ENCODE data around the gene CACNA1G. TPM values are rescaled to one million over a fixed set of nuclear protein-coding genes. Genes with fewer than 3 reads are reported as not detected.

Gene CACNA1G
- total and polyA plus RNA-seq, 2 donors = 0.15 to 6.6 TPM

- no peaks in the 10 kb centered on the region for H3K36me3 ChIP-seq (ENCODE audit: insufficient read depth)
- WGBS = 55% methylated on average over 8 of the region's 8 CpGs
- H3K27ac ChIP-seq (ENCODE audit: low read depth) = no peak overlapping the region
- H3K4me3 ChIP-seq (ENCODE audit: low read depth, low read length) = no peak overlapping the region
- H3K4me1 ChIP-seq (ENCODE audit: insufficient read depth) = no peaks in the 10 kb centered on the region
- DNase-seq (ENCODE audit: extremely low spot score) = no peak
Measured at GRCh38 chr17:50668025-50668837, 107.7 kb downstream of the CACNA1G start.

- WGBS = 83% methylated on average over 9 of the region's 9 CpGs
- H3K27ac ChIP-seq (ENCODE audit: low read depth) = no peak overlapping the region
- no peak for DNase-seq (ENCODE audit: extremely low spot score)
Measured at GRCh38 chr17:50668838-50669581, 108.5 kb downstream of the CACNA1G start.

GRCh38 chr17:50672071-50672470 is 111.6 kb downstream of the CACNA1G start:
- no peak for DNase-seq (ENCODE audit: extremely low spot score)
- no peaks in the 10 kb centered on the region for H3K4me1 ChIP-seq (ENCODE audit: insufficient read depth)
- no peak overlapping the region for H3K4me3 ChIP-seq (ENCODE audit: low read depth, low read length)
- H3K27ac ChIP-seq (ENCODE audit: low read depth) = no peak overlapping the region
- no peaks in the 10 kb centered on the region for H3K36me3 ChIP-seq (ENCODE audit: insufficient read depth)
- WGBS = 98% methylated on average over 5 of the region's 5 CpGs

More at GRCh38 chr17:50668838-50669581, 108.5 kb downstream of the CACNA1G start:
- H3K4me3 ChIP-seq (ENCODE audit: low read depth, low read length) = no peak overlapping the region
- H3K36me3 ChIP-seq (ENCODE audit: insufficient read depth) = no peaks in the 10 kb centered on the region
- H3K4me1 ChIP-seq (ENCODE audit: insufficient read depth) = no peaks in the 10 kb centered on the region

DNA sequence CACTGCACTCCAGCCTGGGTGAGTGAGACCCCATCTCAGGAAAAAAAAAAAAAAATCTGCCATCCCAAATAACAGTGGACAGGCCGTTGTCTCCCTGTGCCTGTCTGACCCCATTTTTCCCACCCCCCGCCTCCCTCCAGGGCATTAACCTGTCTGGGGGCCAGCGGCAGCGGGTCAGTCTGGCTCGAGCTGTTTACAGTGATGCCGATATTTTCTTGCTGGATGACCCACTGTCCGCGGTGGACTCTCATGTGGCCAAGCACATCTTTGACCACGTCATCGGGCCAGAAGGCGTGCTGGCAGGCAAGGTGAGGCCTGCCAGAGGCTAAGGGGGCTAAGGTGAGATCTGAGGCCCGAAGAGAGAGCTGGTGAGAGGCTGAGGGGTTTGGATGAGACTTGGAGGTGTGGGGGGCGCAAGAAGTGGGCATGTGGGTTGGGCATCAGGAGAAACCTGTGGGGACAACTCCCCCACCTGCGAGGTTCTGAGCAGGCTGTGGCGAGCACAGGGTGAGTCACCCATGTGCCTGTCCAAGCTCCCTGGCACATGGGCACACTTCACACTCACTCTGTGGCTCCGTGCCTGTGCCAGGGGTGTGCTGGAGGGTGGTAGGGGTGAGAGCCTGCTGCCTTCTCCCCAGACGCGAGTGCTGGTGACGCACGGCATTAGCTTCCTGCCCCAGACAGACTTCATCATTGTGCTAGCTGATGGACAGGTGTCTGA is 112.5 kb downstream of the CACNA1G start:
- H3K4me1 ChIP-seq (ENCODE audit: insufficient read depth) = no peaks in the 10 kb centered on the region
- no peak for DNase-seq (ENCODE audit: extremely low spot score)
- 90% methylated on average over 20 of the region's 20 CpGs for WGBS
- H3K36me3 ChIP-seq (ENCODE audit: insufficient read depth) = no peaks in the 10 kb centered on the region
- no peak overlapping the region for H3K4me3 ChIP-seq (ENCODE audit: low read depth, low read length)
- no peak overlapping the region for H3K27ac ChIP-seq (ENCODE audit: low read depth)

GRCh38 chr17:50675190-50675589 is 114.7 kb downstream of the CACNA1G start:
- Histone ChIP-seq H3K27ac (ENCODE audit: low read depth) (no peak overlapping the region), H3K4me3 (ENCODE audit: low read depth, low read length) (no peak overlapping the region), H3K36me3 (ENCODE audit: insufficient read depth) (no peaks in the 10 kb centered on the region), H3K4me1 (ENCODE audit: insufficient read depth) (no peaks in the 10 kb centered on the region)
- 74% methylated on average over 3 of the region's 3 CpGs for WGBS
- no peak for DNase-seq (ENCODE audit: extremely low spot score)

DNA sequence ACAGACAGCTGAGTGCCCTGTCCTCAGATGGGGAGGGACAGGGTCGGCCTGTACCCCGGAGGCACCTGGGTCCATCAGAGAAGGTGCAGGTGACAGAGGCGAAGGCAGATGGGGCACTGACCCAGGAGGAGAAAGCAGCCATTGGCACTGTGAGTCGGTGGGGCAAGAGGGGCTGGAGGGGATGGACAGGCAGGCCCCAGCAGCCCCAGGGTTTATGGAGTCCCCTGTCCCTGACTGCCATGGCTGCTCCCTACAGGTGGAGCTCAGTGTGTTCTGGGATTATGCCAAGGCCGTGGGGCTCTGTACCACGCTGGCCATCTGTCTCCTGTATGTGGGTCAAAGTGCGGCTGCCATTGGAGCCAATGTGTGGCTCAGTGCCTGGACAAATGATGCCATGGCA is 115.1 kb downstream of the CACNA1G start:
- 91% methylated on average over 7 of the region's 7 CpGs for WGBS
- H3K4me1 ChIP-seq (ENCODE audit: insufficient read depth) = no peaks in the 10 kb centered on the region
- no peaks in the 10 kb centered on the region for H3K36me3 ChIP-seq (ENCODE audit: insufficient read depth)
- no peak overlapping the region for H3K27ac ChIP-seq (ENCODE audit: low read depth)
- no peak for DNase-seq (ENCODE audit: extremely low spot score)
- H3K4me3 ChIP-seq (ENCODE audit: low read depth, low read length) = no peak overlapping the region

- 92% methylated on average over 24 of the region's 24 CpGs for WGBS
Measured at GRCh38 chr17:50676065-50676975, 115.8 kb downstream of the CACNA1G start.

More at GRCh38 chr17:50676065-50676975, 115.8 kb downstream of the CACNA1G start:
- Histone ChIP-seq H3K4me1 (ENCODE audit: insufficient read depth) (no peaks in the 10 kb centered on the region), H3K27ac (ENCODE audit: low read depth) (no peak overlapping the region), H3K4me3 (ENCODE audit: low read depth, low read length) (no peak overlapping the region), H3K36me3 (ENCODE audit: insufficient read depth) (no peaks in the 10 kb centered on the region)
- no peak for DNase-seq (ENCODE audit: extremely low spot score)

Other genes starting within 250 kb of the CACNA1G start
- gene XYLT2, start 214.6 kb upstream of the CACNA1G start, total RNA-seq = 17.6 TPM
- 27.8 TPM for gene XYLT2, start 214.6 kb upstream of the CACNA1G start, polyA plus RNA-seq
- 38.6 TPM for gene MRPL27, start 187.5 kb upstream of the CACNA1G start, total RNA-seq
- 99.6 TPM for gene MRPL27, start 187.5 kb upstream of the CACNA1G start, polyA plus RNA-seq
- 2.7 TPM for gene EME1, start 187.5 kb upstream of the CACNA1G start, total RNA-seq
- gene EME1, start 187.5 kb upstream of the CACNA1G start, polyA plus RNA-seq = 0.29 TPM
- gene LRRC59, start 163.2 kb upstream of the CACNA1G start, total RNA-seq = 62.5 TPM
- gene LRRC59, start 163.2 kb upstream of the CACNA1G start, polyA plus RNA-seq = 48.3 TPM
- gene ACSF2, start 134.5 kb upstream of the CACNA1G start, total RNA-seq = 23.2 TPM
- 32.6 TPM for gene ACSF2, start 134.5 kb upstream of the CACNA1G start, polyA plus RNA-seq
- 0.32 TPM for gene CHAD, start 91.8 kb upstream of the CACNA1G start, total RNA-seq
- not detected for gene CHAD, start 91.8 kb upstream of the CACNA1G start, polyA plus RNA-seq
- 17.0 TPM for gene RSAD1, start 81.9 kb upstream of the CACNA1G start, total RNA-seq
- gene RSAD1, start 81.9 kb upstream of the CACNA1G start, polyA plus RNA-seq = 29.2 TPM
- 1.3 TPM for gene MYCBPAP, start 52.3 kb upstream of the CACNA1G start, total RNA-seq
- gene MYCBPAP, start 52.3 kb upstream of the CACNA1G start, polyA plus RNA-seq = 0.23 TPM
- 4.4 TPM for gene EPN3, start 28.0 kb upstream of the CACNA1G start, total RNA-seq
- gene EPN3, start 28.0 kb upstream of the CACNA1G start, polyA plus RNA-seq = 5.6 TPM
- gene SPATA20, start 13.5 kb upstream of the CACNA1G start, total RNA-seq = 32.5 TPM
- gene SPATA20, start 13.5 kb upstream of the CACNA1G start, polyA plus RNA-seq = 32.6 TPM
- 6.9 TPM for gene ABCC3, start 74.2 kb downstream of the CACNA1G start, total RNA-seq
- 13.4 TPM for gene ABCC3, start 74.2 kb downstream of the CACNA1G start, polyA plus RNA-seq
- gene ANKRD40, start 147.2 kb downstream of the CACNA1G start, total RNA-seq = 37.6 TPM
- gene ANKRD40, start 147.2 kb downstream of the CACNA1G start, polyA plus RNA-seq = 34.0 TPM
- 129 TPM for gene LUC7L3, start 158.9 kb downstream of the CACNA1G start, total RNA-seq
- gene LUC7L3, start 158.9 kb downstream of the CACNA1G start, polyA plus RNA-seq = 69.7 TPM
- gene ANKRD40CL, start 206.8 kb downstream of the CACNA1G start, total RNA-seq = not detected
- gene ANKRD40CL, start 206.8 kb downstream of the CACNA1G start, polyA plus RNA-seq = not detected

All from urinary bladder (tissue), 4 donors.